Fibroblast of gingiva (primary cell): ENCODE results near the gene ASTL.
"Not testable (repeated sequence)": the region's sequence is repeated elsewhere in the genome, so short reads cannot be mapped to it uniquely, and the experiment has no call there.

ENCODE experiments used
- DNase-seq: peaks from one replicate; pipeline ENCODE4 v3.0.0-alpha.2; 2011; ENCODE audit warnings: low read depth

Gene ASTL

GRCh38 chr2:96146153-96146880, 8.0 kb upstream of the ASTL start:
- DNase-seq: no peak

GRCh38 chr2:96145848-96146152, 7.5 kb upstream of the ASTL start:
- DNase-seq: no peak

- DNase-seq: peak; percentile 44
These were observed 6.9 kb upstream of the ASTL start, which contains the start of gene DUSP2 for GRCh38 chr2:96145036-96145847. DUSP2 (minus strand) TSS chr2:96145440; CDS start chr2:96145354, 86 bp downstream.

GRCh38 chr2:96144481-96145035, 6.3 kb upstream of the ASTL start:
- no peak for DNase-seq

- no peak for DNase-seq
These were observed 5.7 kb upstream of the ASTL start for GRCh38 chr2:96143848-96144480.

- no peak for DNase-seq
These were observed 5.0 kb upstream of the ASTL start for GRCh38 chr2:96143231-96143847.

GRCh38 chr2:96142217-96143113, 4.2 kb upstream of the ASTL start:
- no peak for DNase-seq

GRCh38 chr2:96141624-96141967, 3.3 kb upstream of the ASTL start:
- not testable (repeated sequence) for DNase-seq

- no peak for DNase-seq
These were observed 2.8 kb upstream of the ASTL start for GRCh38 chr2:96140941-96141623.

- no peak for DNase-seq
These were observed 968 bp upstream of the ASTL start for GRCh38 chr2:96139181-96139758.

GRCh38 chr2:96137321-96138178, 752 bp downstream of the ASTL start:
- no peak for DNase-seq

- no peak for DNase-seq
These were observed 2.1 kb downstream of the ASTL start for GRCh38 chr2:96136129-96136720.

- no peak for DNase-seq
These were observed 2.7 kb downstream of the ASTL start for GRCh38 chr2:96135621-96136020.

- DNase-seq: no peak
These were observed 3.1 kb downstream of the ASTL start for GRCh38 chr2:96135171-96135570.

- no peak for DNase-seq
These were observed 3.9 kb downstream of the ASTL start for GRCh38 chr2:96134421-96134820.

- no peak for DNase-seq
These were observed 6.2 kb downstream of the ASTL start for GRCh38 chr2:96131813-96132745.

GRCh38 chr2:96131152-96131812, 7.0 kb downstream of the ASTL start:
- DNase-seq: no peak
